HT-29 (cell line): ENCODE measurements around the gene ZNF784. TPM values are rescaled to one million over a fixed set of nuclear protein-coding genes. Genes with fewer than 3 reads are reported as not detected.
A peak's percentile ranks its signal among the peaks of the same experiment; 100 is the strongest.

ENCODE experiments used
- DNase-seq: peaks from one replicate; pipeline ENCODE4 v3.0.0-alpha.2; 2015; ENCODE audit warnings: low spot score
- total RNA-seq: library from RNA; depleted of rRNA; stranded (reverse); fragments of >200 nt; shearing (Covaris generic); gene quantifications from 2 replicates; pipeline ENCODE4 v1.2.3, GENCODE V29; 2014

ZNF784 gene
- total RNA-seq, 1 experiment from 2014 or later: 19.9 TPM

GRCh38 chr19:55656552-55656951 is 32.2 kb upstream of the ZNF784 start:
- no peak for DNase-seq

DNA sequence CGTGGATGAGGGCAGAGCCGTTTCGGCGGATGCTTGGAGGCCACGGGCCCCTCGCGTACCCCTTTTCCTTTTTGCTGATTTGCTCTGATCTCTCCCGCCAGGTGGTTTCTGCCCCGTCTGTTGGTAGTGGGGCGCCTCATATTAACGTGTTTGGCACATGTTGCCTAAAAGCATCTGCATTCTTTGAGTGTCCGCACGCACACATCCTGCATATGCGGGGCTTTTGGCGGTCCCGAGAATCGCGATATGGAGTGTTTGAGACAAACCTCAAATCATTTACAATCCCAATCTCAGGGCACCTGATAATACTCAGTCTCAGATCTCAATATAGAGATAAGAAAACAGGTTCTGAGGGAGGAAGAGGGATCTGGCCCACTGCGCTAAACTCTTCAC is 31.3 kb upstream of the ZNF784 start:
- no peak for DNase-seq

GRCh38 chr19:55654868-55655647 is 30.7 kb upstream of the ZNF784 start, which contains the start of gene U2AF2:
Gene U2AF2, plus strand, starts transcription at chr19:55655035. Its CDS starts 70 bp downstream, at chr19:55655105.
- peak; percentile 98 for DNase-seq

- peak; percentile 100 for DNase-seq
Observed at GRCh38 chr19:55654323-55654867, 30.0 kb upstream of the ZNF784 start.

DNA sequence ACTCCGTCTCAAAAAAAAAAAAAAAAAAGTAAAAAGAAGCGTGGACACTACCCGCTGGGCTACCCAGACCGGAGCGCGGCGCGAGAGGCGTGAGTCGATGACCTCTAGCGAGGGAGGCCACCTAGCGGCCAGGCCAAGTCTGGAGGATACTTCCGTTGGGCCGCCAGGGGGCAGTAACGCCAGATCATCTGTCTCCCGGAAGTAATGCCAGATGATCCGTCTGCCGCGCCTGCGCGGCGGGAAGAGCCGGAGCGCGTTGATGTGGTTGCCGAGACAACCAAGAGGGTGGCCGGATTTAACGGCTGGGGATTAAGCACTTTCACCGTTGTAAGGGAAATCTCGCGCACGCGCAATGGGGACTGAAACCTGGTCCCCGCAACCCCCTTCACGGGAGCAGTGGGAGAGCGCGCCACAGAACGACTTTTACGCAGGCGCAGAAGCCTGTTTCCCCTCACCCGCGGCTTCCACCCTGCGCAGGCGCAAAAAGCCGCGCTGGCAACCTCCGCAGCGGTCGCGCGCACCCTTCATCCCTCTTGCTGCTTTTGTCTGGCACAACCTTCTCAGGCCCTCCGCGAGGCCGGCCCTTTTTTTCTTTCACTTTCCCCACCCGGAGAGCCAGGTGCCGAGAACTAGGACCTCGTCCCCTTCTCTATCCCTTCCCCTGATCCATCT is 29.4 kb upstream of the ZNF784 start:
- DNase-seq: peak; percentile 100

- no peak for DNase-seq
Observed at GRCh38 chr19:55652311-55653128, 28.2 kb upstream of the ZNF784 start.

GRCh38 chr19:55651236-55651635 is 26.9 kb upstream of the ZNF784 start:
- no peak for DNase-seq

GRCh38 chr19:55650602-55651230 is 26.4 kb upstream of the ZNF784 start:
- DNase-seq: no peak

GRCh38 chr19:55650126-55650557 is 25.8 kb upstream of the ZNF784 start:
- DNase-seq: no peak

GRCh38 chr19:55649268-55650125 is 25.1 kb upstream of the ZNF784 start:
- DNase-seq: no peak

- DNase-seq: no peak
Observed at GRCh38 chr19:55648585-55649267, 24.4 kb upstream of the ZNF784 start.

DNA sequence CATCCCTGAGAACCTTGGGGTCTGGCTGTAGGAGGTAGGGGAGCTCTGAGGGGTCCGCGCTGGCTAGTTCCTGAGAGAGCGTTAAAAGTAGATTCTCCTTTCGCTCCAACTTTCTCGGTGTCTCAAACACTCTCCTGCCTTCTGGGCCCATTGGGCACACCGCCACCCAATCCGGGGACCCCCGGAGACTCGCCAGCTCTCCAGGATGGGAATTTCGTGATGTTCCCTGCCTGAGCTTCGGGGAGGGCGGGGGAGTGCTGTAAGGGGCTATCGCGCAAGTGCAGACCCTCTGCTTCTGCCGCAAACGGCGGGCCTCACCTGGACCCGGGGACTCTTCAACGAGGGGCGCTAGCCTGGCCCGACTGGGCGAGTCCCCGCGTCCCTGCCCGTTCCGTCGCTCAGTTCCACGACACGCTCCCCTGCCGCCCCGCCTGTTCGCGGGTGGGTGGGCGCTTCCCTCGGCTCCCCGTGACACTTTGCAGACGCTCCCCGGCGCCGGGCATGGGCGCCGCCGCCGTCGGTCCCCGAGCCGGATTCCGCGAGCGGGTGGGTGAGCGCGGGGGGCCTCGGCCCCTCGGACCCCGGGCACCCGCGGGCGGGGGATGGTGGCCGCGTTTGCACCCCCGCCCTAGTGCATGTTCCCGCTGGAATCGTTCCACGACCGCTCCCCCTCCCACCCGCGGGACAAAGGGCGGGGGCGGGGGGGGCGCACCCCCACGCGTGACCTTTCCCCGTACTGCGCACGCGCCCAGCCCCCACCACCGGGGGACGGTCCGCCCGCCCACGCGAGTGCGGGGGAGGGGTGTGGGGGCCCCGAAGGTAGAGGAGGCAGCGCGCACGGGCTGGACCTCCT is 23.6 kb upstream of the ZNF784 start, which contains the start of gene CCDC106:
Gene CCDC106, plus strand, starts transcription at position 481 of the 853 bp plus-strand sequence. CDS start 835 bp downstream, outside the sequence.
- DNase-seq: peak; percentile 58

- DNase-seq: no peak
Observed at GRCh38 chr19:55646889-55647731, 22.7 kb upstream of the ZNF784 start.

- DNase-seq: no peak
Observed at GRCh38 chr19:55645512-55645881, 21.1 kb upstream of the ZNF784 start.

- DNase-seq: no peak
Observed at GRCh38 chr19:55644842-55645511, 20.6 kb upstream of the ZNF784 start.

GRCh38 chr19:55644191-55644833 is 19.9 kb upstream of the ZNF784 start:
- DNase-seq: no peak

DNA sequence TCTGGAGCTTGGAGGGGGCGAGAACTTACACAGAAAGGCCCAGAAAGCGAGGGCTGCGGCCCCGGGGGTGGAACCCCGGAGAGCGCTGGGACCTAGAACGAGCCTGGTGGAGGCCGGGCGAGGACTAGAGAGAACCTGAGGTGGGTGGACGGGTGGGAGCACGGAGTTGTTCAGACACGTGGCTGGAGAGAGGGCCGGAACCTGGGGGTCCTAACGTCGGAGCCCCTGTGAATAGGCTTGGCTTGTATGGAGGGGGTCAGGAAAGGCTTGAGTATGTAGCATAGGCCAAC is 19.5 kb upstream of the ZNF784 start:
- DNase-seq: peak; percentile 49
